GM19099 (cell line): ENCODE results near the gene PIAS1.

Experiments used
- POLR2A ChIP-seq: IDR thresholded peaks from 3 replicates; pipeline ENCODE4 v1.6.1; 2011; ENCODE audit warnings: low read depth; ENCODE audit not compliant: insufficient read length; ENCODE audit errors: extremely low read depth

Gene PIAS1

DNA sequence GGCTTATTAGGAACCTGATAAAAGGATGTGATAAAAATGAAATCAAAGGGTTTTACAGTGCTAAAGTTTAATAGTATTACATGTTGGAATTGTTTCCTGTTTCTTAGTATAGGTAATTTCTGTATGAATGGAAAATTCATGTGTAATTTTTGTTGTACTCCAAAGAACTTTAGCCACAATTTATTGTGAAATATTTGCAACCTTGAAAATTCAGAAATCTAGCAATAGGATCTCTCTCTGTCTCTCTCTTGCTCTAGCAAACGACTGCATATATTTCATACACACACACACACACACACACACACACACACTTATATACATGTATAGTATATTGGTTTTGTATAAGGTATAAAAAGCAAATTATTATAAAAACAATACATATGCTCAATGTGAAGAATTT lies 59.6 kb downstream of the PIAS1 start:
- TF ChIP-seq POLR2A = no peak

DNA sequence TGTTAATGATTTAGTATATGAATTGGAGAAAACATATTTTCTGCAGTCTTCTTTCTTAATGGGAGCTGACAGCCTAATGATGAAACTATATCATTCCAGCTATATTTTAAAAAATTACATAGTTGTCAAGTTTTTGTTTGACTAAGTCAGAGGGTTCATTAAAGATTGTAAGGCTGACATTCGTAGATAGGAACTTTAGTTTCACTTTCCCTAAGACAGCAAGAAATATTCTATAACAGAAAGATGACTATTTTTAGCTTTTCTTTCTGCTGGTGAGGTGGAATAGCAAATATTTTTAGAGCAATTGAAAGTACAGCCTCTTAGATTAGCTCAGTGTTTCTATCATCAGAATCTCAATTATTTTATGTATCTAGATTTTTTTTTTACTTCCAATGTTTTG lies 60.2 kb downstream of the PIAS1 start:
- no peak for TF ChIP-seq POLR2A

DNA sequence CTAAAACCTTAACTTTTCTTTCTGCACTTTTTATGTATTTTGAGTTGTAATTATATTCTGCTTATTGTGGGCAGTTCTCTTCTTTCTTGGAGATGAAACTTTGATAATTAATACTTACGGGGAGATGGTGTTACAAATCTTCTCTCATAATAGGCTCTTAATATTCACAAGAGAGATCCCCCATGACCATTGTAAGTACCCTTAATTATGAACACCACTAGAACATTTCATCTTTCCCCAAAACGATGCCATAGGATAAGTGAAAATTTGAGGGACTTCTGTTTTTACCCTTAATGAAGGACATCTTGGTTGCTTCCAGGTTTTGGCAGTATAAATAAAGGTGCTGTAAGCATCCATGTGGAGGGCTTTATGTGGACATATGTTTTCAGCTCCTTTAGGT lies 60.7 kb downstream of the PIAS1 start:
- no peak for TF ChIP-seq POLR2A

GRCh38 chr15:68124700-68125099 lies 70.6 kb downstream of the PIAS1 start:
- no peak for TF ChIP-seq POLR2A

GRCh38 chr15:68126396-68126795 lies 72.3 kb downstream of the PIAS1 start:
- TF ChIP-seq POLR2A = no peak

DNA sequence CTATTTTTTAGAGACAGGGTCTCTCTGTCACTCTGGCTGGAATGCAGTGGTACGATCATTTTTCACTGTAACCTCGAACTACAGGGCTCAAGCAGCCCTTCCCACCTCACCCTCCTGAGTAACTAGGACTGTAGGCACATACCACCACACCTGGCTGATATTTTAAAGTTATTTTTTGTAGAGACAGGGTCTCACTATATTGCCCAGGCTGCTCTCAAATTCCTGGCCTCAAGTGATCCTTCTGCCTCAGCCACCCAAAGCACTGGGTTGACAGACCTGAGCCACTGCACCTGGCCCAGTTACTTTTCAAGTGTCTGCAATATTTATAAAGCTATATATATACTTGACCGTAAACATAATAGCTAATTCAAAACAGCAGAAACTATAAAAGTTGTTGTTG lies 75.0 kb downstream of the PIAS1 start:
- no peak for TF ChIP-seq POLR2A

DNA sequence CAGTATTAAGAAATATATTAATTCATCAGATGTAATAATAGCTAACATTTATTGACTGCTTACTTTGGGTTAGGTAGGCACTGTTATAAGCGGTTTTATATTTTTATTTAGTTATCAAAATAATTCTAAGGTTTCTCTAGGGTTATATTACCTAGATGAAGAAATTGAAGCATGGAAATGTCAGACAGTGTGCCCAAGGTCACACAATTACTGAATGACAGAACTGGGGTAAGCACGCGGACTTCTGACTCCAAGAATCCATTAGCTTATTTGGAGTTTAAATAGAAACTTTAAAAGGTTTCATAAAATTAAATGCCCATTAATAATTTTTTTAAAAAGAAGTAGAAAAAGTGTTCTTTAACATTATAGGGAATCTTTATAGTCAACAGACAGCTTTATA lies 76.7 kb downstream of the PIAS1 start:
- TF ChIP-seq POLR2A = no peak

GRCh38 chr15:68137096-68137495 lies 83.0 kb downstream of the PIAS1 start:
- no peak for TF ChIP-seq POLR2A

DNA sequence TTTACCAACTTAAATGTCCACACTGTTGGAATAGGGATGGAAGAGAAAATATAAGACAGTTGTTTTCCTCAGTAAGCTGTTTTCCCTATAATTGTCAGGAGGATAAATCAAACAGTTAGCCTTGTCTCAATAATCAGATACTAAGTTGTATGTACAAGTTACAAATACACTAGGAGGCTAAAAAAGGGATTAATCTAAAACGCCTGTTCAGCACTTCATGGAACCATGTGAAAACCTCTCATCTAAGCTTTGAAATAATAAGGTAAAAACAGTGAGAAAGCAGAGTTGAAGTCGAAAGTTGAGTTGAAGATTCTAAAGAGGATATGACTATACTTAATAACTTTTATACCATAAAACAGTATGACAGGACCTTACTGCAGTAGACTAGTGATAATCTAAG lies 89.0 kb downstream of the PIAS1 start:
- no peak for TF ChIP-seq POLR2A

DNA sequence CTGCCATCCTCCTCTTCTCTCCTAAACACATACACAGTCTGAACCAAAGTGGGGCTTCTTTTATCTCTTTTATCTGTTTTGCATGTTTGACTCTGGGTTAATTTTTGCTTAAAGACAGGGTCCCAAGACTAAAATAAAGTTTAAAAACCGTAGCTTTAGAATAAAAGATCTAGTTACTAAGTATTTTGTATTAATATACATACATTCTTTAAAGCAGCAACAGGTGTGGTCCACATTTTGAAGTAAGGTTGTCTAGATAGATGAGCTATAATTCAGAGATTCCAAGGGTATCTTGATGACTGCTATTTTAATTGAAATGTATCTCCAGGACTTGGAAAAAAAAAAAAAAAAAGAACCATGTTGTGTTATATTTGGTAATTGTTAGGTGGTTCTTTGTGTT lies 89.7 kb downstream of the PIAS1 start:
- TF ChIP-seq POLR2A = no peak

- no peak for TF ChIP-seq POLR2A
Measured at GRCh38 chr15:68145706-68146105, 91.6 kb downstream of the PIAS1 start.

DNA sequence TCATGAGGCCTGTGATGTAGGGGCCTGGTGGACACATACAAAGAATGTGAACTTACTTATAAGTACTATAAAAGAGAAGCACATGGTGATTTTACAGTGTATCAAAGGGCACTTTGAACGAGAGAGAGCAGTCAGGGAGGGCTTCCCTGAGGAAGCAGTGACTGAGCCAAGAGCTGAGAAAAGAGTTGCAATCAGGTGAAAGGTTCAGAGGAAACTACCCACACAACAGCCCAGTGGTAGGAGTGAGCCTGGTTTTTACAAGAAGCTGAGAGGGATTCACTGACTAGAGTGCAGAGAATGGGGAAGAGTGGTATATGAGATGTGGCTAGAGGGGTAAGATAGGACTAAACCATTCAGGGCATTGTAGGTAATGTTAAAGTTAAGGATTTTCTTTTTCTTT lies 93.9 kb downstream of the PIAS1 start:
- TF ChIP-seq POLR2A = no peak

- no peak for TF ChIP-seq POLR2A
Measured at GRCh38 chr15:68149059-68149458, 94.9 kb downstream of the PIAS1 start.

DNA sequence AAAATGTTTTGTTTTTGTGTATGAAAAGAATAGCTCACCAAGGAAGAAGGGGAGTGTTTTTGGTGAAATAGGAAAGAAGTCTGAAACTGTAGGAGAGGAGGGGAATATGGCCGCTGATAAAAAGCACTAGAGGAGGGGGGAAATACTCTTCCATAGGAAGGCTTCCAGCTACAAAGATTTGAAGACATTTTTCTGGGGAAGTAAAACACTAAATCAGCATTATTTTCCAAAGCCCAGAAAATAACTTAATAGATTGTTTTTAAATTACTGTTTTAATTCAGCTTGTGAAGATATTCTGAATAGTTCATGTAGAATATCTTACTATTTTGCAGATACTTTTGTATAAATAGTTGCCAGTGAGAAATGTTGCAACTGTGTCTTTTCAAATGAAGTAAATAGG lies 96.1 kb downstream of the PIAS1 start:
- TF ChIP-seq POLR2A = no peak

GRCh38 chr15:68151277-68151676 lies 97.2 kb downstream of the PIAS1 start:
- TF ChIP-seq POLR2A = no peak

DNA sequence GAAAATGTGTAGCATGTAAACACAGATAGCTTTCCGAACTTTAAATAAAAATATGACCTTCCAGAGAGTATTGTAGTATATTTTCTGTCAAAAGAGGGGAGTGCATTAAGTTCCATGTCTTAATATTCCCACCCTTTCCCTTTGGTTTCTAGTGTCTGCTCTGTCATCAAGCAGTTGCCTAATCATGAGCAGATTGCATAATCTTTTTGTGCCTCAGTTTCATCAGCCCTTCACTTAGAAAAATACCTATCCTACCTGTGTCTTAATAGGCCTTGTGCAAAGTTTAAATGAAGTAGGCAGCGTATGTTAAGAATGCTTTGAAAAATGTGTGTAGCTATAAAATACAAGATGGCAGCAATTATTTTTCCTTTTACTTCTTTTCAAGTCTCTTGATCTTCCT lies 98.2 kb downstream of the PIAS1 start:
- TF ChIP-seq POLR2A = no peak

- no peak for TF ChIP-seq POLR2A
Measured at GRCh38 chr15:68154923-68155559, 100.9 kb downstream of the PIAS1 start.
